ENCODE measurements around the gene SBF2.
"Not testable (repeated sequence)": the region's sequence is repeated elsewhere in the genome, so short reads cannot be mapped to it uniquely, and the experiment has no call there.

Gene SBF2

GRCh38 chr11:10108915-10109680 lies 184.9 kb downstream of the SBF2 start:
- DNase-seq = no peak

GRCh38 chr11:10107497-10107896 lies 186.5 kb downstream of the SBF2 start:
- DNase-seq = no peak

DNA sequence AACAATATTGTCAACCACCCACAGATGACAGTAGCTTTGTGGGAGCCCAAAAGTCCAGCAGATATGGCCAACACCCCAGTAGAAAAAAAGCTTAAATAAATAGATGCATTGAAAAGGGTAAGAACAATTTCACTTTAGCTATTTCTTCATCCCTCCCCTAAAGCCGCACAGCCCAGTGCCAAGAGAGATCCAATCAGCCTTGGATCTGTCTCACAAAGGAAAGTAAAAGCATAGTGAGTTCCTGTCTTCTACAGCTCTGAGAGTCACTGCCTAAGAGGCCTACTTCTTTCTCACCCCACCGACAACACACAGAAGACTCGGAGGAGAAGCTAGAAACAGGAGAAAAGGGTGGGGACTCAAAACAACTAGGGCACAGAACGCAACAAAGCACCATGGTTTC lies 196.4 kb downstream of the SBF2 start:
- DNase-seq = no peak

DNA sequence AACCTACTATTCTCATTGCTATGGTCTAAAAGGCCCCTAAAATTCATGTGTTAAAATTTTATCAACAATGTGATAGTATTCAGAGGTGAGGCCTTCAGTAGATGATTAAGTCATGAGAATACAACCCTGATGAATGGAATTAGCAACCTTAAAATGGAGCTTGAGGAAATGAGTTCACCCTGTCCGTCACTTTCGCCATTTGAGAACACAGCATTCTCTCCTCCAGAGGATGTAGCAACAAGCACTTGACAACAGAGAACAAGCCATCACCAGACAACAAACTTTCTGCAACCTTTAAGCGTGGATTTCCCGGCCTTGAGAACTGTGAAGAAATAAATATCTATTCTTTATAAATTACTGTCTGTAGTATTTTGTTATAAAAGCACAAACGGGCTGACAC lies 197.0 kb downstream of the SBF2 start:
- DNase-seq = no peak

DNA sequence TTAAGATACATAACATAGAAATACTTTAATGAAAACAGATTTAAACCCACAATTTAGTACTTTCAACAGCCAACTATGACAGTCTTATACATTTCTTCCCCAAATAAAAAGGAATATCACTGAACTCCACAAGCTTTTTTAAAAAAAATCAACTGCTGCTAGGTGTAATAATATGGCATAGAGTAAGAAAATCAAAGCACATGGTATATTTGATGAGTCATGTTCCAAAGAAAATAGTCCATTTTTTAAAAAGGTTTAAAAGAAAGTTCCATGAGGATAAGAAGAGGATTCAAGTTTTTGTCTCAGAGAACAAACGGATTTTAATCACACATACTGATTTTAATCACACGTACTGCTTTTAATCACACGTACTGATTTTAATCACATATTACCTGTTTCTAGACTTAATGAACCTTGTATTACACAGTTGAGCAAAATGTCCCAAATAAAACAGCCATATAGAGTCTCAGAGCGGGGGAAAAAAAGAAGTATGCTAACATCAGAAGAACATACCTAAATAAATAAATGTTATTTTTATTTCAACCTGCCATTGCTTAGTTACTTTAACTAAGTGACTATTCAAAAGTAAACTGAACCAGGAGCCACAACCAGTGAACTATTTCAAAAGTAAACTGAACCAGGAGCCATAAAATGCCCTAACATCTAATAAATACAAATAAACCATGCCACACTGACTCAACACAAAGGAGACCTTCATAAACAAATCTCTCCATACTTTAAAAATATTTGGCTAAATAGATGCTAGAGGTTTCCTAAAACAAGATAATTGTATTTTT lies 198.4 kb downstream of the SBF2 start:
- peak; percentile 23 for DNase-seq

- no peak for DNase-seq
Measured at GRCh38 chr11:10092426-10092825, 201.6 kb downstream of the SBF2 start.

DNA sequence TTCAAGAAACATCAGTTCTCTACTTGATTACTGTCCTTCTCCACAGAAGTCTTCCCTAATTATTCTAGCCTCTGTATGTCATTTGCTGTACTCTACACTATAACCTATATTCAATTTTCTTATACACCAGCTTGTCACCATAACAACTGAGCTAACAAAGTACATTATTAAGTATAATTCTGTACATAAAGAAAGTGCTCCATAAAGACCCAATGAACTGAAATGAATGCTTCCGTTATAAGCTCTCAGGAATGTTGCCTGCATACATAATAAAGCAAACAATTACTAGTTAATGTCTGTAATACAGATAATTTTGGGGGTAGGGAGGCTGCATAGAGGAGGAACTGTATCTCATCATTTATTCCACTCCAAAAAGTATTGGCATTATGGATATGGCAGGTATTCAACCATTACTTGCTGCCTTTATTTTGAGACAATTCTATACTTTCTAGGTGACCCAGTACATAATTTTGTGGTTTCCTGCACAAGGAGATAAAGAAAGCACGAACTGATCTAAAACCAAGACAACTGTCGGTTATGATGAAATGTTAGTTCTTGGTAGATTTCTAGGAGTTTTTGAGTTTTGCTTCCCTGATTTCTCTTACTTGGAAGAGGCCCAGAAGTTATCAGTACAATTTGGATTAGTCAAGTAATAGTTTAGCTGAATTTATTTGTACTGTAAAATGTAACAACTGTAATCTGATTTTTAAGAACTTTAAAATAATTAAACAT lies 202.5 kb downstream of the SBF2 start:
- peak; percentile 18 for DNase-seq

DNA sequence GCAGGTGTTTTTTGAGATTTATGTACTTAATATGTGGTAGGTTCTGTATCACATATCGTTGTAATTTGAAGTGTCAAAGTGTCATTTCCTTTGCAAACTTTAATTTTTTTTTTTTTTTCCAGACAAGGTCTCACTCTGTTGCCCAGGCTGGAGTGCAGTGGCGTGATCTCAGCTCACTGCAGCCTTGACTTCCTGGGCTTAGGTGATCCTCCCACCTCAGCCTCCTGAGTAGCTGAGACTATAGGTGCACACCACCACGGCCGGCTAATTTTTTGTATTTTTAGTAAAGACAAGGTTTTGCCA lies 206.1 kb downstream of the SBF2 start:
- not testable (repeated sequence) for DNase-seq

- DNase-seq = no peak
Measured at GRCh38 chr11:10087186-10087922, 206.7 kb downstream of the SBF2 start.

DNA sequence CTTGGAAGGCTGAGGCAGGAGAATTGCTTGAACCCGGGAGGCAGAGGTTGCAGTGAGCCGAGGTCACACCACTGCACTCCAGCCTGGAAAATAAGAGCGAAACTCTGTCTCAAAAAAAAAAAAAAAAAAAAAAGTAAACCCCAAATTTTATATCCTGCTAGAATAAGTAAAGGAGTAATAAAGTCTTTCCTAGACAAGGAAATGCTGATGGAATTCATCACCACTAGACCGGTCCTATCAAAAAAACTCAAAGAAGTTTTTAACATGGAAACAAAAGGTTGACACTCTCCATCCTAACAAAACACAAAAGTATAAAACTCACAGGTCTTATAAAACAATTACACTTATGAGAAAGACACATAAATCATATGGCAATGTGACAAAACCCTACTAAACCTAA lies 213.9 kb downstream of the SBF2 start:
- no peak for DNase-seq

- peak; percentile 40 for DNase-seq
Measured at GRCh38 chr11:10076458-10077141, 217.4 kb downstream of the SBF2 start.

DNA sequence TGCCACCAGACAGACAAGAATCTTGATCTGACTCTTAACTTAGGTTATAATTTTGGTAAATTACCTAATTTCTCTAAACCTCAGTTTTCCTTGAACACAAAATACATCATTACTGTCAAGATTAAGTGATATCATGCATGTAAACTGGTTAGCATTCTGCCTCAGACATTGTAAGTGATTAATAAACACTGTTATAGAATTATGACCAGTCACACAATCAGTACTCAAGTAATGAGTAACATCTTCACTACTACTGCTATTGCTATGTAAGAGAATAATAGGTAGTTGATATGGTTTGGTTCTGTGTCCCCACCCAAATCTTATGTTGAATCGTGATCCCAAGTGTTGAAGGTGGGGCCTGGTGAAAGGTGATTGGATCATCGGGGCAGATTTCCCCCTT lies 218.9 kb downstream of the SBF2 start:
- peak; percentile 1 for DNase-seq

DNA sequence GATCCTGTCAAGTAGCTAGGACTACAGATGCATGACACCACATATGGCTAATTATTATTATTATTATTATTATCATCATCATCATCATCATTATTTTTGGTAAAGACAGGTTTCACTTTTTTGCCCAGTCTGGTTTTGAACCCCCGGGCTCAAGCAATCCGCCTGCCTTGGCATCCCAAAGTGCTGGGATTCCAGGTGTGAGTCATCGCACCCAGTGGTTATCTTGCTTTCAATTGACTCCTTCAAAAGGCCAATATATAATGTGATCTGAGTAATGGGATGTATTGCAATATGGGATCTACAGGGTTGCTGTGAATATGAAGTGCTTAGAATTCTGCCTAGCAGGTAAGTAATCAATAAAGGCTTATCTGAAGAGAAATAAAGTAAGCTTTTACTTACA lies 221.2 kb downstream of the SBF2 start:
- DNase-seq = no peak

GRCh38 chr11:10072142-10072541 lies 221.9 kb downstream of the SBF2 start:
- no peak for DNase-seq

- DNase-seq = no peak
Measured at GRCh38 chr11:10067629-10068300, 226.3 kb downstream of the SBF2 start.

DNA sequence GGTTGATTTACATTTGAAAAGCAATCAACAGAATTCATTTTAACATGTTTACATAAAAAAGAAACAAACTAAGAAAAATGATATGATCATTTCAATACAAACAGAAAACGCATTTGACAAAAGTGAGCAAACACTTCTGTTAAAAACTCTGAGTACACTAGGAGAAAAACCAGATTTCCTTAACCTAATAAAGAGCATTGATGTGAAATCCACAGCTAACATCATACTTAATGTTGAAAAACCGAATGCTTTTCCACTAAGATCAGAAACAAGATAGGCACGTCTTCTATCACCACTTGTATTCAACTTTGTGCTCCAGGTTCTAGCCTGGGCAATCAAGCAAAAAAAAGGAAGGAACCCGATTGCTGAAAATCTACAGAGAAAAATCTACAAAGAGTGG lies 227.6 kb downstream of the SBF2 start:
- DNase-seq = no peak

DNA sequence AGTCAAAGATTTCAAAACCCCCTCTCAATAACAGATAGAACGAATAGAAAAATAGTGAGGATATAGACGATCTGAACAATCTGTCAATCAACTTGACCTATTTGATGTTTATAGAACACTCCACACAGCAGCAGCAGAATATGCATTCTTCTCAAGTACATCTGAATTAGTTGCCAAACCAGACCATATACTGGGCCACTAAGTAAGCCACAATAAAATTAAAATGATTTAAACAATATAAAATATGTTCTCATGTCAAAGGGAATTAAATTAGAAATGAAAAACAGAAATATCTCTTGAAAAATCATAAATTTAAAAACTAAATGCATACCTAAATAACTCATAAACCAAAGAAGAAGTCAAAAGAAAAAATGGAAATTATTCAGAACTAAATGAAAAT lies 229.2 kb downstream of the SBF2 start:
- no peak for DNase-seq

DNA sequence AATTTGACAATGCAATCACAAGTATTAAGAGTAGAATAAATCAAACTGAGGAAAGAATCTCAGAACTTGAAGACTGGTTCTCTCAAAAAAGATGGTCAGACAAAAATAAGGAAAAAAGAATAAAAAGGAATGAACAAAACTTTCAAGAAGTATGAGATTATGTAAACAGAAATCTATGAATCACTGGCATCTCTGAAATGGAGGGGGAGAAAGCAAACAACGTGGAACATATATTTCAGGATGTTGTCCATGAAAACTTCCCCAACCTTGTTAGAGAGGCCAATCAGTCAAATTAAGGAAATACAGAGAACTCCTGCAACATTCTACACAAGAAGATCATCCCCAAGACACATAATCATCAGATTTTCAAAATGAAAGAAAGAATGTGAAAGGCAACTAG lies 235.7 kb downstream of the SBF2 start:
- no peak for DNase-seq

- DNase-seq = no peak
Measured at GRCh38 chr11:10051868-10052586, 242.0 kb downstream of the SBF2 start.

GRCh38 chr11:10050561-10050960 lies 243.5 kb downstream of the SBF2 start:
- DNase-seq = no peak

GRCh38 chr11:10049756-10050155 lies 244.3 kb downstream of the SBF2 start:
- DNase-seq = no peak
